ENCODE measurements around the gene ARHGAP40. TPM values are rescaled to one million over a fixed set of nuclear protein-coding genes. Genes with fewer than 3 reads are reported as not detected.

Gene ARHGAP40
- total and polyA plus RNA-seq, 2 of the 13 experiments (the other 11 are each of a cell fraction or from before 2014, with no cell fraction given): 0.75 to 2.1 TPM

GRCh38 chr20:38585404-38586180 lies 16.0 kb upstream of the ARHGAP40 start (continued):
- TF ChIP-seq SPEN (CRISPR knock-in tag; IDR thresholded peaks at IDR 0.05; ENCODE audit: low read depth) (no peak), KDM6A (CRISPR knock-in tag; IDR thresholded peaks at IDR 0.05; ENCODE audit: low read depth) (peak; percentile 74), STAT5B (CRISPR knock-in tag; IDR thresholded peaks at IDR 0.05) (0 out of 2 replicates have a peak, but pooled peaks have one; percentile 48), FOXA1 (IDR thresholded peaks at IDR 0.05) (no peak), FOXA1 (CRISPR knock-in tag; IDR thresholded peaks at IDR 0.05) (peak; percentile 84), KDM4B (CRISPR knock-in tag; IDR thresholded peaks at IDR 0.05) (peak; percentile 45; the same call in 1 of the 2 replicates), ZNF207 (IDR thresholded peaks at IDR 0.05; ENCODE audit: borderline replicate concordance) (no peak), MAFK (conservative IDR thresholded peaks at IDR 0.05 in 1 of 2, IDR thresholded peaks at IDR 0.05 in 1 of 2; ENCODE audit: low read length in 2 of 2) (no peak), POGZ (CRISPR knock-in tag; IDR thresholded peaks at IDR 0.05) (peak; percentile 97), ZNF7 (CRISPR knock-in tag; IDR thresholded peaks at IDR 0.05) (no peak), ZBTB42 (CRISPR knock-in tag; IDR thresholded peaks at IDR 0.05) (no peak), KIAA2018 (CRISPR knock-in tag; IDR thresholded peaks at IDR 0.05; ENCODE audit: borderline replicate concordance) (no peak), ETV6 (CRISPR knock-in tag; conservative IDR thresholded peaks at IDR 0.05) (no peak)
- TF ChIP-seq, protein P1, sequence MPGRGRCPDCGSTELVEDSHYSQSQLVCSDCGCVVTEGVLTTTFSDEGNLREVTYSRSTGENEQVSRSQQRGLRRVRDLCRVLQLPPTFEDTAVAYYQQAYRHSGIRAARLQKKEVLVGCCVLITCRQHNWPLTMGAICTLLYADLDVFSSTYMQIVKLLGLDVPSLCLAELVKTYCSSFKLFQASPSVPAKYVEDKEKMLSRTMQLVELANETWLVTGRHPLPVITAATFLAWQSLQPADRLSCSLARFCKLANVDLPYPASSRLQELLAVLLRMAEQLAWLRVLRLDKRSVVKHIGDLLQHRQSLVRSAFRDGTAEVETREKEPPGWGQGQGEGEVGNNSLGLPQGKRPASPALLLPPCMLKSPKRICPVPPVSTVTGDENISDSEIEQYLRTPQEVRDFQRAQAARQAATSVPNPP (CRISPR knock-in tag; IDR thresholded peaks at IDR 0.05): no peak
- TF ChIP-seq, protein P2, sequence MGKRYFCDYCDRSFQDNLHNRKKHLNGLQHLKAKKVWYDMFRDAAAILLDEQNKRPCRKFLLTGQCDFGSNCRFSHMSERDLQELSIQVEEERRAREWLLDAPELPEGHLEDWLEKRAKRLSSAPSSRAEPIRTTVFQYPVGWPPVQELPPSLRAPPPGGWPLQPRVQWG (CRISPR knock-in tag; IDR thresholded peaks at IDR 0.05; ENCODE audit: borderline replicate concordance, low read depth): no peak
- TF ChIP-seq, protein P3, sequence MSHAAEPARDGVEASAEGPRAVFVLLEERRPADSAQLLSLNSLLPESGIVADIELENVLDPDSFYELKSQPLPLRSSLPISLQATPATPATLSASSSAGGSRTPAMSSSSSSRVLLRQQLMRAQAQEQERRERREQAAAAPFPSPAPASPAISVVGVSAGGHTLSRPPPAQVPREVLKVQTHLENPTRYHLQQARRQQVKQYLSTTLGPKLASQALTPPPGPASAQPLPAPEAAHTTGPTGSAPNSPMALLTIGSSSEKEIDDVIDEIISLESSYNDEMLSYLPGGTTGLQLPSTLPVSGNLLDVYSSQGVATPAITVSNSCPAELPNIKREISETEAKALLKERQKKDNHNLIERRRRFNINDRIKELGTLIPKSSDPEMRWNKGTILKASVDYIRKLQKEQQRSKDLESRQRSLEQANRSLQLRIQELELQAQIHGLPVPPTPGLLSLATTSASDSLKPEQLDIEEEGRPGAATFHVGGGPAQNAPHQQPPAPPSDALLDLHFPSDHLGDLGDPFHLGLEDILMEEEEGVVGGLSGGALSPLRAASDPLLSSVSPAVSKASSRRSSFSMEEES (CRISPR knock-in tag; IDR thresholded peaks at IDR 0.05): peak; percentile 77
- TF ChIP-seq, protein P4, sequence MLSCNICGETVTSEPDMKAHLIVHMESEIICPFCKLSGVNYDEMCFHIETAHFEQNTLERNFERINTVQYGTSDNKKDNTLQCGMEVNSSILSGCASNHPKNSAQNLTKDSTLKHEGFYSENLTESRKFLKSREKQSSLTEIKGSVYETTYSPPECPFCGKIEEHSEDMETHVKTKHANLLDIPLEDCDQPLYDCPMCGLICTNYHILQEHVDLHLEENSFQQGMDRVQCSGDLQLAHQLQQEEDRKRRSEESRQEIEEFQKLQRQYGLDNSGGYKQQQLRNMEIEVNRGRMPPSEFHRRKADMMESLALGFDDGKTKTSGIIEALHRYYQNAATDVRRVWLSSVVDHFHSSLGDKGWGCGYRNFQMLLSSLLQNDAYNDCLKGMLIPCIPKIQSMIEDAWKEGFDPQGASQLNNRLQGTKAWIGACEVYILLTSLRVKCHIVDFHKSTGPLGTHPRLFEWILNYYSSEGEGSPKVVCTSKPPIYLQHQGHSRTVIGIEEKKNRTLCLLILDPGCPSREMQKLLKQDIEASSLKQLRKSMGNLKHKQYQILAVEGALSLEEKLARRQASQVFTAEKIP (CRISPR knock-in tag; IDR thresholded peaks at IDR 0.05; ENCODE audit: borderline replicate concordance): no peak
